Activated CD8-positive, alpha-beta memory T cell treated with anti-CD3 and anti-CD28 coated beads for 1 hour (primary cell): Measurements from ENCODE around the gene MAD1L1.

Experiments
- DNase-seq, 2 donors: peaks; one replicate each; pipeline ENCODE4 v3.0.0-alpha.2; 2020; ENCODE audit warnings: low read depth in 1 of 2; ENCODE audit errors: extremely low read depth in 1 of 2

The MAD1L1 gene

DNA sequence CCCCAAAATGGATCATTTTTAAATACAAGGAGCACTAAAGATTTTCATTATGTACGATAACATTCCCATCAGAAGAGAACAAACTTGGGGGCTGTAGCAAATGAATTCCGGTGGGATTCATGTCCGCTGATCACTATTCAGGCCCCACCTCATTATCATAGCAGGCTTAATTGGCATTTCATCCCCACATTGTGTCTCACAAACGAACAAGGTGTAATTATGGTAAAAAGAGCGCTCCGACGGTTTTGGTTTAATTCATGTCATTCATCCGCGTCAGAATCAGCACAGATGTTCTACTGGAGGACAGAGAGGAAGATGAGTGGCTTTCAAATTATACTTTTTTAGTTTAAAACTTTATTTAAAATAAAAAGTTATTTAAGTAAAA lies 124.7 kb downstream of the MAD1L1 start:
- no peak for DNase-seq

DNA sequence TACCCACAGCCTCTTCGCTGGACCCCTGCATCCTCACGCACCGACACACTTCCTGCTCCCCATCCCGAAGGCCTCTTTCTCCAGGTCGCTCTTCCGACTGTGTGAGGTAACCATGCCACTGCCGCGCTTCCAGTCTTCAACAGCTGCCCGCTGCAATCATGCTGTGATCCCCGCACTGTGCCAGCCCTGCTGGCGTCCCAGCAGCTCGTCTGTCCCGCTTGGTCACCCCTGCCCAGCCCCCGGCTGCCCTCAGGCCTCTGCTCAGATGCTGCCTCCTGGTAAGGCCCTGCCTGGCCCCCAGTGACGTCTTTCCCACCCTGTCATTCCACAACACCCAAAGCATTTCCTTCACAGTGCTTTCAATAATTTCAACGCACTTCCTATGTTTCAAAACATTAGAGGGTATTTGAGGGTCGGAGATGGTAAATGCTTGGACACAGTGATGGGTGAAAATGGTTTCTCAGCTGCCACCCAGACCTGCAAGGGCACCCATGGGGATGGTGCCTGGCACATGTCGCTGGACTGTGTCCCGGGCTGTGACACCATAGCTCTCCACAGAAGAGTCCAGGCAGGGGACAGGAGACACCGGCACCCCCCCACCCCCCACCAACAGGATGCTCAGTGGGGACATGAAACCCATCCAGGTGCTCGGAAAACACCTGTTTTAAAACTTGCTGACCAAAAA lies 125.2 kb downstream of the MAD1L1 start:
- no peak for DNase-seq

DNA sequence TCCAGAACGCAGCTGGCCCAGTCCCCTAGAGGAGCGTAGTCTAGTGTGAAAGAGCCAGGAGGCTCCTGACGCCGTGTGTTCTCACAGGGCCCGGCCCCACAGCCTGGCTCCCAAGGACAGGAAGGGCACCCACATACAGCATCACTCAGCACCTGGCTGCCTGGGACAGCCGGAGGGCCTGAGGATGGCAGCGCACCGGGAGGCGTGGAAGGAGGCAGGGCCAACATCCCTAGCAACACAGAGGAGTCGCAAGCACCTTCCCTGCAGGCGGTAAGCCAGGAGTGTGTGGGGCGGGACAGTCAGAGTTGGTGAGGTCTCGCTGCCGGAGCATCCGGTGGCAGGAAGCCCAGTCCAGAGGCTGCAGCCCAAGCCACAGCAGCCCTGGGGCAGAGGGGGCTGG lies 125.8 kb downstream of the MAD1L1 start:
- DNase-seq = no peak

DNA sequence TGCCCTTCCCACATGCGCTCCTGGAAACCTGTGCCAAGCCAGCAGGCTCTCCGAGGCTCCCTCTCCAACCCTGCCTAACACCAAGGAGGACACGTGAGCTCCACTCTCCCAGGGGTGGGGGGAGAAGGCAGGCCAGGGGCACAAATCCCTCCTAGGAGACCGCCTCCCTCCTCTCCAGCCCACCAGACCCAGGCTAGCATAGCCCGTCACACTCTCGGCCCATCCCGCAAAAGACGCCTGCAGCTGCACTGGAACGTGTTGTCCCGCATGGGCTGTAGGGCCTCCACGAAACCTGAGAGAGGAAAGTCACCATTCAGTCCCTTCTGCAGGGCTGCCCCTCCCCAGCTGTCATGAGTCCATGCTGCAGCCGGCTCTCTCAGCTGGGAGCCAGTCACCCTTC lies 126.3 kb downstream of the MAD1L1 start:
- no peak for DNase-seq

DNA sequence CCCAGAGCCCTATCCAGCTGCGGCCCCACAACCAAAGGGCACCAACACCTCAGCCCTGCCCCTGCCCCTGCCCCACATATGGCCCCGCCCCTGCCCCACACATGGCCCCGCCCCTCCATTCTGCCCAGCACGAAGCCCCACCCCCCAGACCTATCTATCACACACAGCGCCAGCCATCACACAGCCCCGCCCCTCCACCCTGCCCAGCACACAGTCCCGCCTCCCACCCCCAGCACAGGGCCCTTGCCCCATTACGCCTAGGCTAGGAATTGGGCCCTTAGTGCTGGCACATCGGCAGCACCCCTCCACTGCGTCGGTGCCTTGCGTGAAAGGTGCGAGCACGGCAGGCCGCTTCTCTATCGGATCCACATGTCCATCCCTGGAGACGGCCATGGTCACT lies 126.8 kb downstream of the MAD1L1 start:
- no peak for DNase-seq

DNA sequence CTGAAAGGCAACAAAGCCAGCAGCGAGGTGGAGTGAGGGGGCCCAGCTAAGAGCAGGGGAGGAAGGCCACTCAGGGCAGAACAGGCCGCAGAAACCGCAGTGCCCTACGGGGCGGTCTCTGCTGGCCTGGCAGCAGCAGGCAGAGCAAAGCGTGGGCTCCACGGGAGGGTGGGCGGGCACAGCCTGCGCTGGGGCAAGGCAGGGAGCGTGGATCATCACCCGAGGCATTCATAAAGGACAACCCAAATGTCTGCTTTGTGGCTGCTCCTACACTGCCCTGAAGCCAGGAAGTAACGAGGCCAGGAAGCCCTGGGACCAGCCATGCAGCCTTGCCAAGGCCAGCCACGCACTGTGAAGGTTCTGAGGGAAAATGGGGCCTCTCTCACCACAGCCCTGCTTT lies 127.5 kb downstream of the MAD1L1 start:
- DNase-seq = no peak

DNA sequence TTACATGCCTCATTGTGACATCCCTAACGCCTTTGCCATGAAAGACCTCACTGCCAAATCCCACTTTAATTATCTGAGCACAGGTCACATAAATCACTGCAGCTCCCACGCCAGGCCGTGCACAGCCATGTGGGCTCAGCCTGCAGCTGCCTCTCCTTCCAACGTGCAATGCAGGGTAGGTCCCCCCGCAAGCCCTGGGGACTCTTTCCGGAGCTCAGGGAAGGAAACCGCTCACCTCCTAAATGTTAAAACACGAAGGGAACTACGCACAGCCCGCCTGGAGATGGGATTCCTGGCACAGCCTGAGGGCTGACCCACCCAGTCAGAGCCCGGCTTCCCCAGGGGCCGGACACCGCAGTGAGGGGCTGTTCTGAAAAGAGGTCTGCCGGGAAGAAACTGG lies 128.0 kb downstream of the MAD1L1 start:
- DNase-seq = no peak

DNA sequence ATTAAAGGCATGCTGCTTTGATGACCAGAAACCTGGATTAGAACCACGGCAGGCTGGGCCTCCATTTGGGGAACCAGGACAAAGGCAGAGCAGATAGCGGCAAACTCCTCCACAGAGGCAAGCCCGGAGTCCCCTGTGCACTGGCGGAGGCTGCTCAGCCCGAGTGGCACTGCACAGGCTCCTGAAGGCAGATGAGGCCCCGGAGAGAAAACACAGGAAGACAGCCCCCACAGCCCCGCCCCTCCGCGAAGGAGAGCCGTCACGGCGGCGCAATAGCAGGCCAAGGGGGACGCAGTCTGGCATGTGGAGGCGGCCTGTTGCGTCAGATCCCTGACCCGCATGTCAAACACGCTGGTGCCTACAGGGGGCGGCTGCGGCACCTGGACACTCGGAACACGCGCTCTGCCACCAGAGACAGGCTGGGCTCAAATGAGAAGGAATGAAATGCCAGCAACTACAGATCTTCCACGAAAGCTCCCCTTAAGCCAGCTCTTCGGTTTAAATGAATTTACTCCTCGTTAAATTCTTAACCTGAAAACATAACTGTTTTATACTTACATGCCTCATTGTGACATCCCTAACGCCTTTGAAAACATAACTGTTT lies 128.5 kb downstream of the MAD1L1 start:
- DNase-seq = peak; percentile 31 to 42

DNA sequence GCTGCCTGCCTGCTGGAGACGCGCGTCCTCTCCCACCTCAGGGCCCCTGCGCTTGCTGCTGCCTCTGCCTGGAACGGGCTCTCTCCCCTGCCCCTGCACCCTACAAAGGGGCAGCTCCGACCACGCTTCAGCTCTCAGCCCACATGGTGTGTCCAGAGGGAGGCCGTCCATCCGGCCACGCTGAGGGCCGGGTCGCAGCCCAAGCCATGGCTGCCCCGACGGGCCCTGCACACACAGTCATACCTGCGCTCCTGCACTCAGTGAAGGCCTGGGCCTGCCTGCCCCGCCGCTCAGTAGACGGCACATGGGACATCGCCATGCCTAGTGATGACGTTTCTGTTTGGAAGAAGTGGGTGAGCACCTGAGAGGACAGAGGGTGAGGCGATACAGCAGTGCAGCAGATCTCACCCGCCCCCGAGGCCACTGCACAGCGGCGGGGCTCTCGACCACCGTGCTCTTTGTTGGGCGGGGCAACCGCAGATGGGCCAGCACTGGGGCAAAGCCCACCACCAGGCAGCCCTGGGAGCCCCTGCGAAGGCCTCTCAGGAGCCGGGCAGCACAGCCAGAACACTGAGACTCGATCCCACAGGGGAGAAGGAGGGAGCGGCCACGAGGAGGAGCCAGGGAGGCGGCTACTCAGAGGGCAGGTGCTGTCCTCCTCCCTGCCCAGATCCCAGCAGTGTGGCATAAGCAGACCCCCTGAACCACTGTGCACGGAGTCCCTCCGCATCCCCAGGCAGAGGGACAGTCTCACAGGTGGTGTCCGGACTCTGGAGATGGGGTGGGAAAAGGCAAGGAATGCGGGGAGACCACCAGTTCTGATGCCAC lies 129.5 kb downstream of the MAD1L1 start:
- DNase-seq = no peak

DNA sequence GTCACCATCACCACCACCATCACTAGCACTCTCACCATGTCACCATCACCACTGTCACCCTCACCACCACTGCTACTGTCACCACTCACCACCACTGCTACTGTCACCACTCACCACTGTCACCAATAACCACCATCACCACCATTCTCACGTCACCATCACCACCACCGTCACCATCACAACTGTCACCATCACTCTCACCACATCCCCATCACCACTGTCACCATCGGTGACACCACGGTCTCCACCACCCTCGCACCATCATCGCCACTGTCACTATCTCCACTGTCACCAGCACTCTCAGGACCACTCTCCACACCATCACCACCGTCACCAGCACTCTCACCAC lies 130.4 kb downstream of the MAD1L1 start:
- DNase-seq = no peak

DNA sequence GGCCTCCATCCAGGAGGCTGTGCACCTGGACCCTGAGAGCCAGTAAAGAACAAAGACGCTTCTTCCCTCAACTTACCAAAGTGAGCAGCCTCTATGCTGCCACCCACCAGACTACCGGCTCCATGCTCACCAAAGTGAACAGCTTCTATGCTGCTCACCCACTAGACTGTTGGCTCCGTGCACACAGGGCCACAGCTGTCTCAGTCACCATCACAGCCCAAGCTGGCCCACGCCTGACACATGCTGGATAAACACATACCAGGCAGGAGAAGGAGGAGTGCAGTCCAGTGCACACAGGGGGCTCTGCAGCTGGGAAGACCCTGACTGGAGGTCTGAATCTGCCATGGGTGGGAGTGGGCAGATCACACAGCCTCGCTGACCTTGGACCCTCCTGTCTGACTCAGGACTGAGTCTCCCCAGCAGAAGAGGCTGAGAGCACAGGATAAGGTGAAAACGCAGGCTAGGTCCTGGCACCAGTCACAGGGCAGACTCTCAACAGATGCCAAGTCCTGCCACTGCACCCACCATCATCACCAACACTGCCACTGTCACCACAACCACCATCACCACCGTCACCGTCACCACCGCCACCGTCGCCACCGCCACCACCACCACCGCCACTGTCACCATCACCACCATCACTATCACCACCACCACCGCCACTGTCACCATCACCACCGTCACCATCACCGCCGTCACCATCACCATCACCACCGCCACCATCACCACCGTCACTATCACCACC lies 130.9 kb downstream of the MAD1L1 start:
- DNase-seq = no peak

DNA sequence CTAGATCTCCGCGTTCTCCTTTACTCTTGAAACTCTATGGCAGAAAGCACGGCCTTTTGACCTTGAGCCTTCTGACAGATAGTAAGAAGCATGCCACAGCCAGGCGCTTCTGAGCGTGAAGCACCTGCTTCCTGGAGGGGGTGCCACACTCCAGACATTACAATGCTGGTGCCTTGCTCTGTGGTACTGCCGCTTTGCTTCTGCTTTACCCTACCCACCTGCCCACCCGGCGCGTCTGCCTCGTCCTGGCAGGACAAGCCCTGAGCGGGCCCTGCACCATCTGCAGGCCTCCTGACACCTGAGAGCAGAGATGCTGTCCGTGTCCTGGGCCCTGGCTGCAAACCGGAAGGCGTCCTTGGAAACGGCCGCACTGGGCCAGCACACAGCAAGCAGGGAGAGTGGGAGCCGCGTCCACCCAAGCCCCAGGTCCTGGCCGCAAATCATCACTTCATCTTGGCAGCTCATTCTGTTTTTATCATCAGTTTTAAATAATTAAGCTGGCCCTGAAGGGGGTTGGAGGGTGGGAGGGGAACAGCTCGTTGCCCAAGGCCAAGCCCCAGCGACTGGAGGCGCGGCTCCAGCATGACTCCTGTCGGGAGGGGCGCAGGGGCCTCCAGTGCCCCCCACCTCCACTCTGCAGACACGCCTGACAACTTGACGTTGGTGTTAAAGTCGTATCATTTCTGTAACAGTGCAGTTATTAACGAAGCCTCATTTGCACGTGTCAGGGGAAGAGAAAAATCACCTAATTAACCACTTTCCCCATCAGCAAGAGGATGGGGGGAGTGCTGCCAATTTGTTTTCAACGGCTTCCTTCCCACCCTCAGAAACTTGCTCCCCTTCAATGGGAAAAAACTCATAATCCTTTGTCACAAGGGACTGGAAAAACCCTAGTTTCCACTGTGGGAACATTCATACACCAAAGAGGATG lies 132.2 kb downstream of the MAD1L1 start:
- DNase-seq = no peak

DNA sequence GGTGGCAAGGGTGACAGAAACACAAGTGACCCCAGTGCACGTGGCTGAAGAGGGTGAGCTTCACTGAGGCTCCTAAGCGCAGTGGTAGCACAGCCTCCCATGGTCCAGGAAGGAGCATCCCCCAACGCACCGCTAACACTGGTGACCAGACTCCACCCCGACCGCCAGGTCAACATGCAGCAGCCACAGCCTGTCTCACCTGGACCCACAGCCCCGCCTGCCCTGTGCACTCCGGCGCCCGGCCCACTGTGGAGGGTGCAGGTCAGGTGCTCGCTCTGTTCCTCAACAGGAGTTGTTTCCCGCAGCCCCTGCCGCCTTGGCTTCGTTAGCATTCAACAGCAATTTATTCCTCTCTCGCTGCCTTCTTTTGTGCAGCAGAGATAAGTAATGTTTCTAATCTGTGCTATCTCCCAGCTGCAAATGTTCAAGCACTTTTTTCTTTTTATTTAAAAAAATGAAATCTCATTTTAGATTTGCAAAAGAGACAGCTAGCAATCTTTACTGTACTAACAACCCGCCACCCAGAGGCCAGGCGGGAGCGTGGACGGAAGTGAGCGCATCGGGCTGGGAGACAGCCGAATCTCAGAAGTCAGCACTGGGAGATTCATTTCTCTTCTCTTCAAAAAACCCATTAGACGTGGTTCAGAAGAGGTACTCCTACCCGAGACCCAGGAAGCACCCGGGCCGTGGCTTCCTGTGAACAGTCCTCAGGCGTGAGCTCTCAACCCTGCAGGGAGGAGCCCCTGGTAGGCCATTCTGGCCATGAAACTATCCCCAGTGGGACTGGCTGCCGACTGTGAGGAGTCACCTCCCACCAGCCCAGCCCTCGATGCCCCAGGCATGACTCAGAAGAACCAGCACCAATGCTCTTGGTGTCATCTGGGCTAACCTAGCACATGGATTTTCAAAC lies 133.4 kb downstream of the MAD1L1 start:
- DNase-seq = peak in 1 of 2 donors; percentile 19

DNA sequence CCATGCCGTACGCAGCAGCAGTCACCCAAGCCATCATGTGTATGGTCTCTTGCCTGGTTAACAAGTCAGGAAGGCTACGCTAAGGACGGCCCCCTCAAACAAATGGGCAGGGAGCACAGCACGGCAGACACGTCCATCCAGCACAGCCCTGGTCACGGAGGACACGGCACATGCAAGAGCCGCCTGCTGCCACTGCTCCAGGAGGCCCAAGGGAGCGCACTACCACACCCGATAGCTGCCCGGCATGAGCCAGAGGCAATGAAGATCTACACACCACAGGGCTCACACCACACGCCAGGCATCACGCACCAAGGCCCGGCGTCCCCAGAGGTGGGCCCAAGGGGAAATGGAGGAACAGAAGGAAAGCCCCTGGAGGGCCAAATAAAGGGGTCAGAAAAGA lies 134.2 kb downstream of the MAD1L1 start:
- no peak for DNase-seq

DNA sequence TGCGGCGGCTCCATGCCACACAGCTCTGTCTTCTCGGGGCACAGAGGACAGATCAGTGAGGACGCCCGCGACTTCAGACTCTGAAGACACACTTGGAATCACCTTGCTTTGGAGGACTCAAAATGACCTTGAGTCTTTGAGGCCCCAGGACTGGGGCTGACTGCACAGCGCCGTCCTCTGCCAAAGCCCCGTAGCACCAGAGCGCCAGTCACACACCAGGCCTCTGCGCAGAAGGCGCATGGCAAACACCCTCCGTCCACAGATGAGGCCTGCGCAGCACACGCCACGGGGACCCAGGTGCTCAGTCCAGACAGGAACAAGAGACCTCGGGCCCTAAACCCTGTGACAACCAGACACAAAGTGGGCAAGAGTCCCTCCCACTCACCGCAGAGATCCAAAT lies 134.7 kb downstream of the MAD1L1 start:
- DNase-seq = no peak

DNA sequence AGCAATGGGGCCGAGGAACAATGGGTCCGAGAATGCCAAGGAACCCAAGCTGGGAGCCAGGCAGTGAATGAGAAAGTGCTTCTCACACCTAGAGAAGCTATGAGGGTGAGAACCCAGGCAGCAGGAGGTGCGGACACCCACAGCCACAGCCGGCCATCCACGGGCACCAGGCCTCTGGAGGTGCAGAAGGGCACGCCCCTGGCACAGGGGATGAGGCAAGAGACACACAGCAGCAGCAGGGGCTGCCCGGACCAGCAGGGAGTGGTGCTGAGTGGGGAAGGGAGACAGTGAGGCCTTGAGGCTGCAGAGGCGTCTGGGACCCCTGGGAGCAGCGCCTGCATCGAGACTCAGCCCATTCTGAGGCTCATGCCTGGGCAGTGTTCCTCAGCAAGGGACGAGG lies 135.3 kb downstream of the MAD1L1 start:
- no peak for DNase-seq

DNA sequence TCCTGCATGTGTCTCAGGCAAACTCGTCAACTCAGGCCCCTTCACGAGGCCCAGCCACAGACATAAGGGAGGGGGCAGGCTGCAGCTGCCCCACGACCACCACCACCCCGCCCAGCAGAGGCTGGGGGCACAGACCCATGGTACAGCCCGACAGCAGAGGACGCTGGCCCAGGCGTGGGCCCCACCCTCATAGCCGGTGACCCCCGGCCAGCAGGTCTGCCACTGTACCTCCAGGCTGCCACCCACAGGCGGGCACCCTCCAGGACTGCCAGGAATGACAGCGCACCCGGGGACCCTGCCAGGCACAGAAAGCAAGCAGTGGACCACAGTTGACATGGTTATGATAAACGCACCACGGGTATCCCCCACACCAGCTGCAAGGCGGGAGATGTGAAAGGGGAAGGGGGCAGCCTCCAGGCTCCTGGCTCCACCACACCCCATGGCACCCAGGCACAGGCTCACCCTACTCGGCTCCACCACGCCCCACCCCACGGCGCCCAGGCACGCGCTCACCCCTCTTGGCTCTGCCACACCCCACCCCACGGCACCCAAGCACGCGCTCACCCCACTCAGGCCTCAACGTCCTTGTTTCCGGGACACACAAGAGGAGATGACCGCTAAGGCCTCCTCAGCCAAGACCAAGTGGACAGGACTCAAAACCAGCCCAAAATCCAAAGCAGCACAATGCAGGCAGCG lies 135.9 kb downstream of the MAD1L1 start:
- no peak for DNase-seq

DNA sequence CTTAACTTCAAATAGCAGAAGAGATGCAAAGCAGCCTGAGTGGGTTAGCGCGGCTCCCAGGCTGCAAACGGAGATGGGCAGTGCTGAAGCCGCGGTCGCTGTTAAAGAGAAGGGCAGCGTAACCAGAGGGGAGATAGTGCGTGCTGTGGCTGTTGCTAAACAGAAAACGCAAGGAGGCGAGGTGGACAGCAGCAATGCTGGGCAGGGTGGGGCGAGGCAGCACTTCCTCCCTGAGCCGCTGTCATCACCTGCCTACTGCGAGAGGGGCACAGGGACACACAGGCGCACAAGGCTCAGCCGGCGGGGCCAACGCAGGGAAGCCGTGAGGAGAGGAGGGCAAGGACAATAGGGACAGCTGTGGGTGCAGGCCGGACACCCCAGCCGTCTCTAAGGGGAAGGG lies 137.3 kb downstream of the MAD1L1 start:
- DNase-seq = no peak
